NCI-H128 (cell line): ENCODE data around the gene OLFM1.
"Not testable (repeated sequence)": the region's sequence is repeated elsewhere in the genome, so short reads cannot be mapped to it uniquely, and the experiment has no call there.

ENCODE experiments used
- DNase-seq: peaks from one replicate; lab custom pipeline; 2025; ENCODE audit not compliant: unreplicated experiment; lab: John Stamatoyannopoulos, UW

Gene OLFM1

GRCh38 chr9:135130207-135130976, 42.9 kb downstream of the OLFM1 start:
- no peak for DNase-seq

DNA sequence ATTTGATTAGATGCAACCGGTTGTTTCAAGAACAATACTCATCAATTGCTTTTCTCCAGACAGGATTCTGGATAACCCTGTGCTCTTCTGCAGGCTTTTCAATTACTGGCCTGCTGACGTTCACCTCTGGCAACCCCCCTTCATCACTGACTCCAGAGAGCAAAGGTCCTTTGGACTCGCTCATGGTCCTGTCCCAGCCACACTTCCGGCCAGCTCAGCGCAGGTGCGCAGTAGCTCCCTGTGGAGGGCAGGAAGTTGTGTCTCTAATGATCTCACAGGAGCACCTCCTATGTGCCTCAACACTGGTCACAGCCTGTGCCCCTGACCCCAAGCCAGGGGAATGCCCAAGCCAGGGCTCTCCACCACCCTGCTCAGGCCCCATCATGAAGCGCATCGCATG, 44.0 kb downstream of the OLFM1 start:
- no peak for DNase-seq

DNA sequence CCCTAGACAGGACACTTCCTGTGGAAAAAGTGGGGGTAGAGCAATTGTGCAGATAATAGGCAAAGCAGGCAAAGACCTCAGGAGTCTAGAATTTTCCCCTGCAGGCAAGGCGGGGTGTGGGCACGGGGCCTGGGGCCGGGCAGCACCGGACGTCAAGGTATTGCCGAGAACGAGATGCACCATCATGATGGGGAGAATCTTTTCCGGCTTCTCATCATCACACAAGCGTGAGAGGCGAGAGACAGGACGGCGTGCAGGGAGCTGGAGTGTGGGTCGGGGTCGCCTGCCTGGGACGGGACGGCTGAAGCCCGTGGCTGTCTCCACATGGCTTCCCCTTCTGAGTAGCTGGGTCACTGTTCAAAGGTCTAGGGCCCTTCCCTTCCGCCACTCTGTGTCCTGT, 44.5 kb downstream of the OLFM1 start:
- DNase-seq = no peak

DNA sequence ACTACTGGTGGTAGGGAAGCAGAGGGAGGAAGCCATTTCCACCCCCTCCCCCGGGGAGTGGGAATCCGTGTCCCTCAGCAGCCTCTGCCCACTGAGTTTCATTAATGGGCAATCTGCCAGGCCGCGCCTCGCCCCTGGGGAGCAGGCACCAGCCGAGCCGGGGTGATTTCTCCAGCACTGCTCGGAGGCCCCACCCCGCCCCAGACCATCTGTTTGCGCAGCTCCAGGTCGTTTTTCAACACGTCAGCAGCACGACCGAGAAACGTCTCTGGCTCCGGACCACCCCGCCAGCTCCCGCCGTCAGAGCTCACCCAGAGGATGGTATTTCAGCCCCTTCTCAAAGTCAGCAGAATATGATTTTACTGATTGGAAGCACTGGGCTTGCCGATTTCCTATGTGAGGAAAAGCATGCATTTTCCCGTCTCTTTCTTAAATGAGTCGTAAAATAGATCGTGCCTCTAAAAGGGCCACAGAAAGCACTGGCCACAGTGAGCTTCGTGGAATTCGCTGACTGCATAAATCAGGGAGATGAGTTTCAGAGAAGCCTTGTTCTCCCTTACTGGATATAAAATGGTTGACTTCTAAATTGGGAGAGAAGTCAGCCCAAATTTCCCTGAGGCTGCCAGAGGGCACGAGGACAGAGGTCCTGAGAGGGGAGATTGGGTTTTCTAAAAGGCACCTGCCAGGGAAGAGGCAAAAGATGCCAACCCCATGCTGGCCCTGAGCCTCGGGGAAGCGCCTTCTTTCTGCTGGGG, 47.0 kb downstream of the OLFM1 start:
- DNase-seq = no peak

- DNase-seq = no peak
Measured at GRCh38 chr9:135135171-135135928, 47.9 kb downstream of the OLFM1 start.

DNA sequence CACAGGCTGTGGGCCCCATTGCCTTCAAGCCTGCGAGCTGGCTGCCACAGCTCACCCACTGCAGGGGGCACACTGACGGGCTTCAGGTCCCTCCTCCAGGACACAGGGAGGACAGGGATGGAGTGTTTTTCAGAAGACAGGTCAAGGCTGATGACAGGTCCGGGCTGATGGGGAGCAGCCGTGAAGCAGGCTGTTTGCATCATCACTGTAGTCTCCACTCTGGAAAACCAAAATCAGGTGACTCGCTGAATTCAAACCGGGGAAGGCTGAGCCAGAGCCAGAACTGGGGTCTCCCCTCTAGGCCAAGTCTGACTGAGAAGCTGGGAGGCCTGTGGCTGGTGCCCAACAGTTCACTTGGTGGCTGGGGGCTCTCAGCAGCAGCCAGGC, 48.5 kb downstream of the OLFM1 start:
- no peak for DNase-seq

DNA sequence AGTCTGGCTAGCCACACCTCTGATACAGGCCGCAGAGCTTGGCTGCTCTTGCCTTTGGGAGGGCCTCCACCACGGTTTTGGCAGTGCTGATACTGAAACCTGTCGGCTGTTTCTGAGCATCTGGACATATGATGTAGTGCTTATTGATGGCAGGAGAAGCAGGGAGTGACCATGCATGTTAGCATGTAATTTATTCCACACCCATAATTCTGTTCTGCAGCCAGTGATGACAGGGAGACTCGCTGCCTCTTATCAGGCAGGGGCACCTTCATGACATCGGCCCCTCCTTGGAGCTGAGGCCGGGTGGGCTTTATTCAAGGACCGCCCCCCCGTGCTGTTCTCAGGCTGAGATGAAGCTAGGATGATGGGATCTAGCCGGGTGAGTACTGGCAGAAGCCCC, 49.0 kb downstream of the OLFM1 start:
- DNase-seq = no peak

DNA sequence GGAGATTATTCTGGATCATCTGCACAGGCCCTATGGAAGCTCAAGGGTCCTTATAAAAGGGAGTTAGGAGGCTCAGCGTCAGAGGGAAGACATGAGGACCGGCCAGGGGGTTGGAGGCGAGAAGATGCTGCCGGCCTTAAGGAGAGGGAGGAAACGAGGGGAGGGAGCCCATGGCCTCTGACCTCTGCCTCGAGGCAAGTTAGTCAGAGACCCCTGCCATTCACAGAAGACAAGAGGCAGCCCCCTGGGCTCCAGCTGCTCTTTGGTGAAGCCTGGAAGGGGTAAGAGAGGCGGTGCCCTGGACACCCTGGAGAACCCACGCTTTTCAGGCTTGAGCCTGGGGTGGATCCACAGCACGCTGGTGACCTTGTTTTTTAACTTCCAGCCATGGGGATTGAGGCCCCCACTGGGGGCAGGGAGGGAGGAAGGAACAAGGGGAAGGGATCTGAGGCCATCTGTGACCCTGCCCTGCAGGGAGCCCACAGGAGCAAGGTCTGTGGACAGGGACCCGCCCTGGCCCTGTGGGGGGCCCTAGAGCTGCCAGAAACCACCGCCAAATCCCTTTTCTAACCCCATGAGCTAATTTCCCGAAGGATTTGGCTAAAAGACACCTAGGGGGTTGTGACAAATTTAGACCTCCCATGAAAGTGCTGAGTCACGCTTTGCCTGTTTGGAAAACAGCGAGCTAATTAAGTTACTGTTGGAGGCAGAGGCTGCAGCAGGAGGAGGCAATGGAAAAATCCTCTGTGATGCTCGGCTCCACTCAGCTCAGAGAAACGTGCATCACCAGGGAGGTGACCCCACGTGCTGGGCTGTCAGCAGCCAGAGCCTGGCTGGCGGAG, 49.7 kb downstream of the OLFM1 start:
- no peak for DNase-seq

GRCh38 chr9:135138078-135138855, 50.8 kb downstream of the OLFM1 start:
- DNase-seq = no peak

DNA sequence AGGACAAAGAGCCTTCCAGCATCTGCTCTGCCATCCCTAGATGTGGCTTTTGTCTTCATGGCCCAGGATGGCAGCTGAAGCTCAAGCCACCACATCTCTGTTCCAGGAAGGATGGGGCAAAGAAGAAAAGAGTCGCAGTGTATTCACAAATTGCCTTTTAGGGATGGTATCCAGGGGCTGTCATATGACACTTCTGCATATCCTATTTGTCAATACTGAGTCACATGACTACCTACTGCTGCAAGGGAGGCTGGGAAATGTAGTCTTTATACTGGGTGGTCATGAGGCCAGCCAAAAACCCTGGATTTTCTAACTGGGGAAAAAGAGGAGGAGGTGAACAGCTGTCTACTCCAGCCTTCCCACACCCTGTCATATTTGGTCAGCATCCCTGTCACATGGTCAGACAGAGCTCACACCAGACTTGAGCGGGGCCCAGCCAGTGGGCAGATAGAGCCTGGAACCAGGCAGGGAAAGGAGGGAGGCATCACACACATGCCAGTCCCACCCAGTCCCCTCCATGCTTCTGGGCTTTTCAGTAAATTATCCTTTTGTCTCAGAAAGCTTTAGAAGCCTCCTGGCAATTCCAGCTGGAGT, 52.0 kb downstream of the OLFM1 start:
- no peak for DNase-seq

DNA sequence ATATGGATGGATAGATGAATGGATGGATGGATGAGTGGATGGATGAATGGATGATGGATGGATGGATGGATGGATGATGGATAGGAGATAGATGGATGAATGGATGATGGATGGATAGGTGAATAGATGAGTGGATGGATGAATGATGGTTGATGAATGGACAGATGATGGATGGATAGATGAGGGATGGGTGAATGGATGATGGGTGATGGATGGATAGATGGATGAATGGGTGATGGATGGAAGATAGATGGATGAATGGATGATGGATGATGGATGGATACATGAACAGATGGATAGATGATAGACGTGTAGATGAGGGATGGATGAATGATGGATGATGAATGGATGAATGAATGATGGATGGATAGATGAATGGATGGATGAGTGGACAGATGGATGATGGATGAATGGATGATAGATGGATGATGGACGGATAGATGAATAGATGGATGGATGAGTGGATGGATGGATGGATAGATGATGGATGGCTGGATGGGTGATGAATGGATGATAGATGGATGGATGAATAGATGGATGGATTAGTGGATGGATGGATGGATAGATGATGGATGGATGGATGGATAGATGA, 53.8 kb downstream of the OLFM1 start:
- DNase-seq = no peak

GRCh38 chr9:135144581-135145170, 57.2 kb downstream of the OLFM1 start:
- DNase-seq = no peak

DNA sequence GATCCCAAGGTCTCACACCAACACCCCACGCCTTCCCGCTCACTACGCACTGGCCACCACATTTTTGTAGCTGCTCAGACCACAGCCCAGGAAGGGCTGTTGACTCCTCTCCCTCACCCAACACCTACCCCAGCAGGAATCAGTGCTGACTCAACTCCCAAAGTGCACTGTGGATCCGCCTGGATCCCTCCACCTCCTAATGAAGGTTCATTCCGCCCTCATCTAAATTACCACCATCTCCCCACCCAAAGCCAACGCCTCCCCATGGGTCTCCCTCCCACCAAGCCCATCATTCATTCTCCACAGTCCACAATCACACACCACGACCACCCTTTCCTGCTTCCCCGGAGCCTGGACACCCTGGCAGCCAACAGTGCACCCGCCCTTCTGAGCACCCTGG, 57.8 kb downstream of the OLFM1 start:
- DNase-seq = no peak

GRCh38 chr9:135146241-135146640, 58.8 kb downstream of the OLFM1 start:
- no peak for DNase-seq

DNA sequence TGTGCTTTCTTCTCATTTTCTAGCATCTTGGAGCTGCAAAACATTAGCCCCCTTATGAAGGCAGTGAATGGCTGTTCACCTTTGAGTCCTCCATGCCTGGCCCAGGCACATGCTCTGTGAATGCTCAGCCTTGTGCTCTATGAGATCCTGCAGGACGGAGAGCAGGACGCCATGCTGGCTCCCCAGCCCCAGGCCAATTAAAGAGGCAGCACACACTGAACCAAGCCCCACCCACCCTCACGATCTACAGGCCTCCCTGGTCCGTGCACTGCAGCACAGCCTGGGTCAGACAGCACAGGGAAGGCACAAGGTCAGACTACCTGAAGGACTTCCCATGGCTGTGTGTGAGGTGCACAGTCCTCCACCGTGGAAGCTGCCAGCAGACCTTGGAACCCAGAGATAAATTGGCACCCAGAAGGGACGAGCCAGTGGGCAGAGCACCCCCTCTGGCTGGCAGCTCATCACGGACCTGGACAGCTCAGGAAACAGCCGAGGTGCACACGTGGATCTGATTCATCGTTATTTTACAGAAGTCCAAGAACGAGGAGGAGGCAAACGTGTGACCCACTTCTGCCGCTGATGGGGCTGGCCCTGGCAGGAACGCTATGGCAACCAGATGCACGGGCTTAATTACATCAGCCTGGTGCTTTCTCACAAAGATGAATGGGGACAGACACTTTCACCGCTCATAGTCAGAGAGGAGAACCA, 59.5 kb downstream of the OLFM1 start:
- no peak for DNase-seq

- no peak for DNase-seq
Measured at GRCh38 chr9:135147474-135147805, 60.0 kb downstream of the OLFM1 start.

- no peak for DNase-seq
Measured at GRCh38 chr9:135147938-135148337, 60.5 kb downstream of the OLFM1 start.

DNA sequence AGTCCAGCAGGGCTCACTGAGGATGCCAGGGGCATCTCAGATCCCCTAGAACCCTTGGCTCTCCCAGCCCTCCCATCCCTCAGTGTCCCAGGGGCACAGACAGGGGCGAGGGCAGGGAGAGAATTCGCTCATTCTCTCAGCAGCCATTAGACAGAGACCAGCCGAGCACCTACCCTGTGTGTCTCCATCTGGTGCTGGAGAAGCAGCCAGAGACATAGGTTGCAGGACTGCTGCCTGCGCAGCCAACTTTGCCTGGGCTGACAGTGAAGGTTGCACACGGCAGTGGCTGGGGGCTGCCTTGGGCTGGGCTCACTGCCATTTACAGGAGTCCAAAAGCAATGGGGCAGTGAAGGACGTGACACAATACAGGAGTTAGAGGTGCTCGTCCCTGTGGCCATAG, 60.9 kb downstream of the OLFM1 start:
- DNase-seq = no peak

DNA sequence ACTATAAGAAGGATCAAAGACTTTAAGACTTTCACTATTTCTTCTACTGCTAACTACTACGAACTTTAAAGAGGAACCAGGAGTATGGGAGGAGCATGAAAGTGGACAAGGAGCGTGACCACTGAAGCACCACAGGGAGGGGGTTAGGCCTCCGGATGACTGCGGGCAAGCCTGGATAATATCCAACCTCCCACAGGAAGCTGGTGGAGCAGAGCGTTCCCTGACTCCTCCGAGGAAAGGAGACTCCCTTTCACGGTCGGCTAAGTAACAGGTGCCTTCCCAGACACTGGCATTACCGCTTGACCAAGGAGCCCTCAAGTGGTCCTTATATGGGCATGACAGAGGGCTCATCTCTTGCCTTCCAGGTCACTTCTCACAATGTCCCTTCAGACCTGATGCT, 62.4 kb downstream of the OLFM1 start:
- not testable (repeated sequence) for DNase-seq
